GM19351 (cell line): ENCODE data around the gene KRTAP5-2.
"Not testable (repeated sequence)": the region's sequence is repeated elsewhere in the genome, so short reads cannot be mapped to it uniquely, and the experiment has no call there.

Experiments
- ATAC-seq: cut with Tn5 transposase; IDR thresholded peaks from one replicate; pipeline ENCODE4 v1.9.1; 2021; ENCODE audit warnings: mild to moderate bottlenecking, moderate library complexity; ENCODE audit not compliant: unreplicated experiment

Gene KRTAP5-2, protein sequence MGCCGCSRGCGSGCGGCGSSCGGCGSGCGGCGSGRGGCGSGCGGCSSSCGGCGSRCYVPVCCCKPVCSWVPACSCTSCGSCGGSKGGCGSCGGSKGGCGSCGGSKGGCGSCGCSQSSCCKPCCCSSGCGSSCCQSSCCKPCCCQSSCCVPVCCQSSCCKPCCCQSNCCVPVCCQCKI

GRCh38 chr11:1597994-1598380 lies at the start of gene KRTAP5-2:
TSS of gene KRTAP5-2 (minus strand) at chr11:1598294. CDS start at chr11:1598250, 44 bp downstream.
- no peak for ATAC-seq

GRCh38 chr11:1646540-1646939 lies 48.4 kb upstream of the KRTAP5-2 start:
- not testable (repeated sequence) for ATAC-seq

DNA sequence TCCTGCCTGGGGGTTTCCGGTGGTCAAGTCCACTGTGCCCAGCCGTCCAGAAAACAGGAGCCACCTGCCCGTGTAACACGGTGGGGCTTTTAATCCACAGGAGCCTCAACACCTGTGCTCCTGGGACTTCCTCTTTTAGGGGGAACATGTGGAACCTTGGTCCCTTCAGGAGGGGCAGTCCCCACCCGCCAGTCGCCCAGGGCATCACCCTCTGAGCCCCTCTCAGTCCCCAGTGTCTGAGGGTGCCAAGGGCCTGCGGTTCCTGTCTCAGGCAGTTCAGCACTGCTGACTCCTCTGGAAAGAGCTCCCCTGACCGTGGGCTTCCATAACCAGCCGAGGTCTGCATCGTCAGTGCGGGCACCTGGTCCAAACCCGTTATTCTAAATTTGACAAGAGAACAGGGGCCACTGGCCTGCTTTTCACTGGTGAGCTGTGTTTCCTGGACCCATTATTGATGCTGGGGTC lies 47.3 kb upstream of the KRTAP5-2 start:
- no peak for ATAC-seq

- ATAC-seq = no peak
Observed at GRCh38 chr11:1644601-1645356, 46.7 kb upstream of the KRTAP5-2 start.

- ATAC-seq = no peak
Observed at GRCh38 chr11:1643146-1643690, 45.1 kb upstream of the KRTAP5-2 start.

DNA sequence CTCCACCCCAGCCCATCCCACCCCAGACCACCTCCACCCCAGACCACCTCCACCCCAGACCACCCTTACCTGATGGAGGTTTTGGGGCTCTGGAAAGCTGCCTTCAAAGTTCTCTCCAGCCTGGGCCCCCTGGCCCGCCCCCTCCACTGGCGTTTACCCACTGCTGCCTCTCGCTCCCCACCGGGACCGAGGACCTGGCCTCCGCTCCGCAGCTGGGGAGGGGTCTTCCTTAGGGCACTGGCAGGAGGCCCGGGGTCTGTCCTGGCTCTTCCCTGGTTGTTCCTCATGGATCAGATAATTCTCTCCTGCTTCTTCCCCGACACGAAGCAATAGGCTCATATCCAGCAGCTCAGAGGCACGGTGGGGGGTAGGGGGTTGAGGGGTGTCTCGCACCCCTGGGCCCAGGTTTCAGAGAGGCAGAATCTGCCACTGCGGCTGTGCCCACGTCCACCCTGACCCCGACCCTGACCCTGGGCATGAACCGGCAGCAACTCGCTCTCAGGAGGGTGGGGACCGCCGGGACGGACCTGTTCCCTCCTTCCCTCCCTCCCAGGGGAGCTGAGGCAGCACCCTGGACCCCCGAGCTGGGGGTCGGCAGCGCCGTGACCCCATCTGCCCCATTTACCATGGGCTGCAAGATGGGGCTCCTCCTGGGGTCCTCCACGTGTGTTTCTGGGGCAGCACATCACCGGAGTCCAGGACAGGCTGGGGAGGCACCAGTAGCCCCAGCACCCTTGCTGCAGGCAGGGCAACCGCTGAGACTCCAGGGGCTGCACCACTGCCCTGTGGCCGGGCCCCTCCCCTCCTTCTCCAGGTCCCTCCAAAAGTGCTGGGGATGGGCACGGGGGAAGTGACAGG lies 44.4 kb upstream of the KRTAP5-2 start:
- no peak for ATAC-seq

- no peak for ATAC-seq
Observed at GRCh38 chr11:1641096-1641495, 43.0 kb upstream of the KRTAP5-2 start.

DNA sequence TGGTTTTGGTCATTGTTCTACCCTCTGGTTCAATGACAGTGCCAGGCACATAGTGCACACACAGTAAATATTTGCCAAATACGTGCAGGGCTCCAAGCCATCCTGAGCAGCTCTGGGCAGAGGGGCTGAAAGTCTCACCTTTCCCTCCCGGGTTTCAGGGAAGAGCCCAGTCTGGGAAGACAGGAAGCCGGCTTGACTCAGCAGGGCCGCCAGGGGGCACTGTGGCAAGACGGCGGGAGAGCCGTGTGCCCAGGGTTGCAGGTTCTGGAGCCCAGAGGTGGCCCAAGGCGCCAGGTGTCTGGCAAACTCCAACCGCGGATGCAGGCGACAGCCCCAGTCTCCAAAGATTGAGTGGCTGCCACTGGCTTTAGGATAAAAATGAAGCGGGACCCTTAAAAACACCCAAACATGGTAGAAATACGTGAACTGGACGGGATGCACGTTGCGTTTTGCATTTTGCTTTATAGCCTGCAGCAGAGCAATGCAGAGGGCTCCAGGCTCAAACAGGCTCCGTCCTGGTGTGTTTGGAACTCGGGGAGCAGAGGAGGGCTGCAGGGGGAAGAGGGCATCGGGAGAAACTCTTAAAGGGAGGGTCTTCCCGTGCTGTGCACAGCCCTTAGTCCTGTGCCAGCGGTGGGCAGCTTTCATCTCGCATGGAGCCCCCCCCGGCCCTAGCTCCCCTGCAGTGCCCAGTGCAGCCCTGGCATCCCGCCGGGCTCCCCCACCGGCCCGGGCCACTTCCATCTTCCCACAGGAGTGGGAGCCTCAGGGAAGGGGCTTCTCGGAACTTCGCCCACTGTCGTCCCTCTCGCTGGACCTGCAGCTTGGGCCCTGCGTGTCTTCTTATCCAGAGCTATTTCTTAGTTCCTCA lies 42.2 kb upstream of the KRTAP5-2 start:
- no peak for ATAC-seq

- no peak for ATAC-seq
Observed at GRCh38 chr11:1639666-1640065, 41.6 kb upstream of the KRTAP5-2 start.

- ATAC-seq = no peak
Observed at GRCh38 chr11:1639102-1639620, 41.1 kb upstream of the KRTAP5-2 start.

- no peak for ATAC-seq
Observed at GRCh38 chr11:1638344-1638743, 40.2 kb upstream of the KRTAP5-2 start.

DNA sequence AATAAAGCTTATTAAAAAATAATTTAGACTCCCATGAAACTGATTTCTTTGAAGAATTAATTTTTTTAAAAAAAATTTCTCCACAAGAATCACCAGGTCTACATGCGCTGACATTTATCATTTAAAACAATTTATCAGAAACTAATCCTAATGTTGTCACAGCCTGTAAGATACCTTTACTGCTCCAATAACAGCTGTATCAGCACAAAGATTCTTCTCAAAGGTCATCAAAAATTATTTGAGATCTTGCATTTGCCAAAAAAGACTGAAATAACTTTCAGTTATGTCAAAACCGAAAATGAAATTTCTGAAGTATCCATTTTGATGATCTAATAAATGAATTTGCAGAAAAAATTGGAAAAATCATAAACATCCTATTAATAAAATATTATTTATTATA lies 39.5 kb upstream of the KRTAP5-2 start:
- no peak for ATAC-seq

- no peak for ATAC-seq
Observed at GRCh38 chr11:1636291-1636950, 38.3 kb upstream of the KRTAP5-2 start.

DNA sequence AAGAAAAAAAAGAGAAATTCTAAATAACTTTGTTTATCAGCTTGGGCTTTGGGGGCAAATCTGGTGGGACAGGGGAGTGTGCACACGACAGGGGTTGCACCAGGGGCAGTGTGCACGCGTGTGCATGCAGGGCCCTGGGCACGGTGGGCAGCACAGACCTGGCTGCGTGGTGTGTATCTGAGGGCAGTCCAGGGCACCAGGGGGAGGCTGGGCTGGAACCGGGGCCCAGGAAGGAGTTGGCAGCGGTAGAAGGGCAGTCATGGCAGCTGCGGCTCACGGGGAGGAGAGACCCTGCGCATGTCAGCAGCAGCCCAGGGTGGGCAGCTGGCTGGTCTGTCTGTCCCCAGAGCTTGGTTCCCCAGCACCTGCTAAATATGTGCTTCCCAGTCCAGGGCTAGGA lies 35.8 kb upstream of the KRTAP5-2 start:
- no peak for ATAC-seq

GRCh38 chr11:1632053-1632714 lies 34.1 kb upstream of the KRTAP5-2 start:
- no peak for ATAC-seq

DNA sequence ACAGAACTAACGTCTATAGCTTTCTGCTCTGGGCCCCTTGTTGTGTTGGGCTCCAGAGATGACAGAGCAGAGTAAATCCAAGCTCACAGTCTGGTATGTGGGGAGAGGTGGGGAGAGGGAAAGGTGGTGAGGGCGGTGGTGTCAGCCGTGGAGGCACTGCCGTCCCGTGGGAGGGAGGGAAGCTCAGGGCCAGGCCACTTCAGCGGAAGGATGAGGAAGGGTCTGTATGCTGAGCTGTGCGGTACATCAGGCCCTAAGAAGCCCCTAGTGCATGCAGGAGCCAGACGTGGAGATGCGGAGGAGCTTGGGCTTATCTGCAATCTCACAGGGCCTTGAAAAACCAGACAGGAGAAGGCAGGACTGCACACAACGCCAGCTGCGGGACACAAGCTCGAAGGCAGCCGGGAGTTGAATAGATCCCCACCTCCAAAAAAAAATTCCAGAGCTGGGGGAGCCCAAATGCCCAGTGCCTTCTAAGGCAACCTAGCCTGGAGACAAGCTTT lies 33.0 kb upstream of the KRTAP5-2 start:
- no peak for ATAC-seq

- ATAC-seq = no peak
Observed at GRCh38 chr11:1630271-1630670, 32.2 kb upstream of the KRTAP5-2 start.

DNA sequence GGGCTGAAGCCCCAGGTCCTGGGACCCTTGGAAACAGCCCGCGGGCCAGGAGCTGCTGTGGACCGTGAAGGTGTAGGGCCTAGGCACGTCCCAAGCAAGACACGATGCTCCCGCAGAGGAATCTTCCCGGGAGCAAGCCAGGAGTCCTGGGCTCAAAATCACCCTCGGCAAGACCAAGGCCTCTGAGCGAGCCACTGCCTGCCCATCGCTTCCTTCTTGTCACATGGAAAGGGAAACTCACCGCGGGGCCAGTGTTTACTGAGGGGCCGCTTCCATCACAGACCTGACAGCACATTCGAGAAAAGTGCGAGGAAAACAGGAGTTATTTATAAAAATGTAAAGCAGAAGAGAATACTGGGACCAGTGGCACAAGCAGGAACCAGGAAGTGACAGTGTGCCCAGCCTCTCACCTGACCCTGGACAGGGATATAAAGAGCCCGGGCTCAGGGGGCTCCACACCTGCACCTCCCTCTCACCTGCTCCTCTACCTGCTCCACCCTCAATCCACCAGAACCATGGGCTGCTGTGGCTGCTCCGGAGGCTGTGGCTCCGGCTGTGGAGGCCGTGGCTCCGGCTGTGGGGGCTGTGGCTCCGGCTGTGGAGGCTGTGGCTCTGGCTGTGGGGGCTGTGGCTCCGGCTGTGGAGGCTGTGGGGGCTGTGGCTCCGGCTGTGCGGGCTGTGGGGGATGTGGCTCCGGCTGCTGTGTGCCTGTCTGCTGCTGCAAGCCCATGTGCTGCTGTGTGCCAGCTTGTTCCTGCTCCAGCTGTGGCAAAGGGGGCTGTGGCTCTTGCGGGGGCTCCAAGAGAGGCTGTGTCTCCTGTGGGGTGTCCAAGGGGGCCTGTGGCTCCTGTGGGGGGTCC lies 31.5 kb upstream of the KRTAP5-2 start, which contains the start of gene KRTAP5-5:
KRTAP5-5 (plus strand) TSS at position 450 of the 860 bp plus-strand sequence; CDS start at position 516, 66 bp downstream.
- ATAC-seq = no peak
